Adrenal gland (tissue), 5 donors: Measurements from ENCODE around the gene HMCN2.

ENCODE experiments used
- POLR2A ChIP-seq, 2 donors: fragments of 450-650 bp; IDR thresholded peaks; one replicate each; pipeline ENCODE4 v1.6.1; 2017; ENCODE audit warnings: antibody characterized with exemption in 2 of 2, mild to moderate bottlenecking in 2 of 2, moderate library complexity in 1 of 2
- TF ChIP-seq, protein P1 (sequence below), 6 experiments: fragments of 450-650 bp in 4 of 6; fragments of 200-600 bp in 2 of 6; sonication (generic) in 1 of 6; IDR thresholded peaks; 1 replicate in 5 of 6; 2 replicates in 1 of 6; pipeline versions ENCODE4 v1.5.1 to v1.8.0; 2016 to 2021; ENCODE audit warnings: antibody characterized with exemption in 6 of 6, mild to moderate bottlenecking in 2 of 6, moderate library complexity in 1 of 6
- donor health status: DM: no; HTN: no; CAD: no.

DNA sequence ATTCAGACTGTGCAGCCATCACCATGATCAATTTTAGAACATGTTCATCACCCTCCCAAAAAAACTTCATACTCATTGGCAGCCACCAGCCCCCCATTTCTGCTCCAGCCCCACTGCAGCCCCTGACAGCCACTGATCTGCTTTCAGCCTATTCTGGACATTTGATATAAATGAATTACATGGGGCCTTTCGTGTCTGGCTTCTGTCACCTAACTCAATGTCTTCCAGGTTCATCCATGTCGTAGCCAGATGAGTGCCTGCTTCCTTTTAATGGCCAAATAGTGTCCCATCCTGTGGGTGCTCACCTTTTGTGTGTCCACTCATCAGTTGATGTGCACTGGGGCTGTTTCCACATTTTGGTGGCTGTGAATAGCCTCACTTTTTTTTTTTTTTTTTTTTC, 63.5 kb downstream of the HMCN2 start:
- TF ChIP-seq, protein P1, sequence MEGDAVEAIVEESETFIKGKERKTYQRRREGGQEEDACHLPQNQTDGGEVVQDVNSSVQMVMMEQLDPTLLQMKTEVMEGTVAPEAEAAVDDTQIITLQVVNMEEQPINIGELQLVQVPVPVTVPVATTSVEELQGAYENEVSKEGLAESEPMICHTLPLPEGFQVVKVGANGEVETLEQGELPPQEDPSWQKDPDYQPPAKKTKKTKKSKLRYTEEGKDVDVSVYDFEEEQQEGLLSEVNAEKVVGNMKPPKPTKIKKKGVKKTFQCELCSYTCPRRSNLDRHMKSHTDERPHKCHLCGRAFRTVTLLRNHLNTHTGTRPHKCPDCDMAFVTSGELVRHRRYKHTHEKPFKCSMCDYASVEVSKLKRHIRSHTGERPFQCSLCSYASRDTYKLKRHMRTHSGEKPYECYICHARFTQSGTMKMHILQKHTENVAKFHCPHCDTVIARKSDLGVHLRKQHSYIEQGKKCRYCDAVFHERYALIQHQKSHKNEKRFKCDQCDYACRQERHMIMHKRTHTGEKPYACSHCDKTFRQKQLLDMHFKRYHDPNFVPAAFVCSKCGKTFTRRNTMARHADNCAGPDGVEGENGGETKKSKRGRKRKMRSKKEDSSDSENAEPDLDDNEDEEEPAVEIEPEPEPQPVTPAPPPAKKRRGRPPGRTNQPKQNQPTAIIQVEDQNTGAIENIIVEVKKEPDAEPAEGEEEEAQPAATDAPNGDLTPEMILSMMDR (IDR thresholded peaks at IDR 0.05): no peak
- TF ChIP-seq POLR2A (IDR thresholded peaks at IDR 0.05): no peak
